Fibroblast of peridontal ligament (primary cell): ENCODE data around the gene VWA5A.

Source experiments
- DNase-seq: peaks from one replicate; pipeline ENCODE4 v3.0.0-alpha.2; 2010; ENCODE audit errors: extremely low read depth

VWA5A gene

GRCh38 chr11:124114942-124115781 is at the start of gene VWA5A:
TSS of gene VWA5A (plus strand) at chr11:124115450. CDS start at chr11:124117512, 2,062 bp downstream.
- peak; percentile 89 for DNase-seq

DNA sequence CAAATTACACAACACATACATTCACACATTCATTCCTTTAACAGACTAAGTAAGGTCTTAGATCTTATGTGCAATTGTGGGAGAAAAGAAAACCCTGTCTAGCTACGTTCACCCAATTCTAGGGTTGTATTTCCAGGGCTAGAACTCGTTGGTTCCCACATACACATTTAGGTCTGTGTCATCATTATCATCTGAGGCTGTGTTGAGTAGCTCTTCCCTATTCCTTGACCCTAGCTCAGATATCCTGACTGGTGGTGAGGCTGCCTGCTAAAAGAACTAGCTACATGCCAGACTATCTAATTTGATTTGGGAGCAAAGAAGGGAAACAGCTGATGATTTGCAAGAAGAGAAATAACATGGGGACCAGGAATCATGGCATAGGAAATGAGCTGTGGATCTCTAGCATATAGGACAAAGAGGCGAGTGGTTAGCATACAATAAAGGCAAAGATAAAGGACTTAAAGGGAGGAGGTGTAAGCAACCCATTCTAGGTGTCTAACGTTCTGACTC is 46.6 kb upstream of the VWA5A start:
- DNase-seq = no peak

- peak; percentile 56 for DNase-seq
Observed at GRCh38 chr11:124069429-124070401, 45.5 kb upstream of the VWA5A start.

DNA sequence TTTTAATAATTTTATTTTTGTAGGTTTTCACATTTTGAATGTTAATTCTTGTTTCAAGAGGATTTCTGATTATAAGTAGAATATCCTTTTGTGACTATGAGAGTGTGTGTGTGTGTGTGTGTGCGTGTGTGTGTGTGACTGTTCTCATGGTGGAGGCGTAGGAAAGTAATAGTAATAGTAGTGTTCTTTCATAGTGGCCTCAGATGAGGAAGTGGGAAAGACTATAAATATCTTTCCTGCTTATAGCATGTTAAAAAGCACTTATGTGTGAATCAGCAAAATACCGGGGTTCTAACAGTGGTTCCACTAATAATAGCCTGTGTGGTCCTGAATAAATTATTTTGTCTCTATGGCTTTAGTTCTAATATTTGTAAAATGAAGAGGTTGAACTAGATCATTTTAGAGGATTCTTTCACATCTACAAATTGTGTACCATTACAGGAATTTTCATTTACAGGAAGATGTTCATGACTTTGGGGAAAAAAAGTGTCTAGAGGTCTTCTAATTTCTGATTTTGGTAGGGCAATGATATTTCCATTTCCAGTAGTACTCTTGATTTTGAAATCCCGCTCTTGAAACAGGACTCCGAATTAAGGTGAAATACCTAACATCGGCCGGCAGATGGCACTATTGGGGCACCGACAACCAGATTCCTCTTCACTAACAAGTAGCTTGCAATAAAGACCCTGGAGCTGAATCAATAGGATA is 44.2 kb upstream of the VWA5A start:
- DNase-seq = peak; percentile 89

DNA sequence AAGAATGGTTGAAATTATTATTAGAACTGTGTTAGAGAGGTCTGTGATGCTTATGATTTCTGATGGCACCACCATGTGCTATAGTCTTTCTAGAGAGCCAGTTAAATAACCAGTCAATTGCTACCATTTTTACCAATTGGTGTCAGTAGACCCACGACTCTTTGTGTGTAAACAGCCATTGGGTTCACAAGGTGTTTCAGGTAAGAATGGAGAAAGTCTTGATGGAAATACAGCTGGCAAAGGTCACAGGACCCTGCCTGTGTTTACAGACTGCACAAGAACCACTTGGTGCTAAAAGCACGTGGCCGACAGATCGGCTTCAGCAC is 43.7 kb upstream of the VWA5A start:
- DNase-seq = no peak

DNA sequence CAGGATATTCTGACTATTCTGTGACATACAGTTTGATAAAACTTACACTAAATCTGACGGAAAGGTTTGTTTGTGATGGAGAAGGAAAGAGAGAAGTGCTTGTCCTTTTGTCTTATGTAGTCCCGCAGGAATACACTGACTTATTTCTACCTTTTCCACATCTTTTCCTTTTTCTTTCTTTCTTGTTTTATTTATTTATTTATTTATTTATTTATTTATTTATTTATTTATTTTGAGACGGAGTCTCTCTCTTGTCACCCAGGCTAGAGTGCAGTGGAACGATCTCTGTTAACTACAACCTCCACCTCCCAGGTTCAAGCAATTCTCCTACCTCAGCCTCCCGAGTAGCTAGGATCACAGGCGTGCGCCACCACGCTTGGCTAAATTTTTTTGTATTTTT is 43.1 kb upstream of the VWA5A start:
- DNase-seq = no peak

DNA sequence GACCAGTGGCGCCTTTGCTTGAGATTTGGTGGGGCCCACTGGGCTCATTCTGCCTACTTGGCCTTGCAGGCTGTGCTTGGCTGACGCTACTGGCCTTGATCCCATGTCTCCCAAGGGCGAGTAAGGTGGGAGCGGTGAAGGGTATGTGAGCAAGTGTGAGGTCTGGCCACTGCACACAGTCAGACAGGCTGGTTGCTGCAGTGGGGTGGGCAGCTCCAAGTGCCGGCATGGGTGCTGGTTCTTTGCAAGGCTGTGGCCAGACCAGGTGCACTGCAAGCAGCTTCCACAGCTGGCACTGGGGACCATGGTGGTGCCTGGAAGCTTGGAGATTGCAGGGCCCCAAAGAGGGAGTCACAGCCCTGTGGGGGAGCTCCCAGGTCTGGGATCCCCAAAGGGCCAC is 40.7 kb upstream of the VWA5A start:
- DNase-seq = no peak

DNA sequence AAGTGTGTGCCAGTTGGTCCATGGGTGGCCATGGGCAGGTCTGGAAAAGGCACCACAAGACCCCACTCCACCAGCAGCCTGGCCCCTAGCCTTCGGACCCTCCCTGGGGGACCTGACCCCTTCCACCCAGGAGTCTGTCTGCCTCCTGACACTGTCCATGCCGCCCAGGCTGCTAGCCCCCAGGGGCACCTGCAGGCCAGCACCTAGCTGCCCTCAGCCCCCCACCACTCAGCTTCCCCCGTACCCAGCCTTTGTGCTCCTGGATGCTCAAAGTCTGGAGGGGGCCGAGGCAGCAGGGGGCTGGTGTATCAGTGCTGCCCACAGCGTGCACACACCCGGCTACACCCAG is 39.8 kb upstream of the VWA5A start:
- no peak for DNase-seq

DNA sequence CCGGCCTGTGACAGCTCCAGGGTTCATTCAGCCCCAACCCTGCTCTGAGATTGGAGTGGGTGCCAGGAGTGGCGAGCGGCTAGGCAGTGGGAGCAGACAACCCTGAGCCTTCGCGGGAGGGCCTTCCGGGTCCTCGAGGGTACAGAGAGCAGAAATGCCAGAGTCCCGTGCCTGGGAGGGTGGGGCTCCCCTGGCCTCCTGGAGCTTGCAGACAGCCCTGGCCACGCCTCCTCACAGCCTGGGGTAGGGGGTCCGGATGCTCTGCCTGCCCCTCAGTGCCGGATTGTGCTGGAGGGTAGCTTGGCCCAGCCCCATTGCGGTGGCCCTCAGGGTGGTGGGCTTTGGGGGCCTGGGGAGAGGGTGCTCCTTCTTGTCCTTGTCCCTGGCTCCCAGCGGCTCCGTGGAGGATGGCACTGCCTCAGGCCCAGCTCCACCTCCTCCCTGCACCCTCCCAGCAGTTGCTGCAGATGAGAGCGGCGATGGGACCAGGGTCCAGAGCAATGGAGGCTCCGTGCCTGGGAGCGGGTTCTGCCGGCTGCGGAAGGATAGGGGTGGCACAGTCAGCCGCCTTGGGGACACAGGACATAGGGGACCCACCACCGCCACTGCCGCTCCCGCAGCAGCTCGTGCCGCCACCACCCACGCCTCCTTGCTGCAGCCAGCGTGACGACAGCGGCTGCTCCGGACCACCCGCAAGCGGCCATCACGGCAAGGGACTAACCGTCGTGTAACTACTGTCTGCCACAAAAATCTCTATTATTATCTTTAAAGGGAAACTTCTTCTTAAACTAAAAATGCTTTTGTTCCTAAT is 39.2 kb upstream of the VWA5A start:
- DNase-seq = no peak

GRCh38 chr11:124077266-124077665 is 38.0 kb upstream of the VWA5A start:
- no peak for DNase-seq

DNA sequence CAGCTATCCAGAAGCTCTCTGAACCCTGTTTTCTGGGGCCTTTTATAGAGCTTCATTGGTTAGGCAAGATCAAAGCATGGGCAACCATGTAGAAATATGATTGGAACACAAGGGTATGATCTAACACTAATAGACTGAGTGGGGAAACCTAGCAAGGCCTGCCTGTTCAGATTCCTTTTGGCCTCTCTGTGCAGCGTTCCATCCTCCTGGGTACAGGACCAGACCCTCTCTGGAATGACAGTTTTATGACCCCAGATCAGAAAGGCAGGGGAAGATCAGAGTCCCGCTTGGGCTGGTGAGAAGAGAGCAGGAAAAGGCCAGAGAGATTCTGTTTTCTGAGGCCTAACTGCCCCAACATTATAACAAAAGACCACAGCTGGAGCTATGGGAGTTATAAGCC is 36.7 kb upstream of the VWA5A start:
- DNase-seq = no peak

DNA sequence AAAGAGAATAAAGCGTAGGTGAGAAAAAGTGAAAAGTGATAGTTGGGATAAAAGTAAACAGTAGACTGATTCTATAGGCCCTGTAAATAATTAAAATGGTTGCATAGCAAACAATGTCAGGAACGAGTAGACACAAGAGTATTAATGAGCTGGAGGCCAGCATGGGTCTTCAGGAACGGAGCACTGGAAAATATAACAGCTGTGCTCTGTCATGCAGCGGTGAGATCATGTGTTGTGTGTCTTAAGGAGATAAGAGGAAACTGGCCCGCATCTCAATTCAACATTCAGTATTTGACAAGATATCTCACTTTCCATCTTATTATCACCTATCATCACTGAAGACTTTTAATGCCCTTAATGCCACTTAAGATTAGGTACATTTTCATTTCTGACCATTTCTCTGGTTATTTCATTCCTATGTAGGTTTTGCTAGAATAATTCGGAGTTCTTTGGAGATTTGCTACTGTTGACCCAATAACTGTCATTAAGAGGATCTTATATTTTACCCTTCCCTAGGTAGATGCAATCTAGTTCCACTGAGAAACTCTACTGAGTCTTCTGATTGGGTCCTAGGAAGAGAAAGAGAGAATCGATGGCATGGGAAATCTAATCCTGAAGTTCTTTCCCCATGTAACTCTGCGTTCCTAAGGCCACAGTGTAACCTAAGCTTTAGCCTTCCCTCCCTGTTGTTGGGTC is 35.5 kb upstream of the VWA5A start:
- DNase-seq = no peak

- DNase-seq = no peak
Observed at GRCh38 chr11:124080327-124081001, 34.8 kb upstream of the VWA5A start.

DNA sequence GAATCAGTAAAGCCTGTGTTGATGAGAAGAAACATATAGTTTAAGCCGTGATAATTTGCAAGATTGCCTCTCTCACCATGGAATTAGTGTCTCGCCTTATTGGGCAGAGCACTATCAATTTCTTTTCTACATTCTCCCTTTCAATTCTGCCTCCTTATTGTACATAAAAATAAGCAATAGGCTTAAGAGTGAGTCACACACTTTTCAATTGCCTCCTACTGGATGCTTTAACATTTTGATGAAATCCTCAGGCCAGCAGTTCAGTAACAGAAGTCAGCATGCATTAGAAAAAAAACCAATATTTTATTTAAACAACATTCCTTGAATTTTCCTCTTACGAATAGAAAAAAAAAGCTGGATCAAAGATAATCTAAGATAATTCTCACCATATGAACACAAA is 33.8 kb upstream of the VWA5A start:
- DNase-seq = peak; percentile 23

GRCh38 chr11:124082371-124082770 is 32.9 kb upstream of the VWA5A start:
- no peak for DNase-seq

- no peak for DNase-seq
Observed at GRCh38 chr11:124085583-124085982, 29.7 kb upstream of the VWA5A start.

DNA sequence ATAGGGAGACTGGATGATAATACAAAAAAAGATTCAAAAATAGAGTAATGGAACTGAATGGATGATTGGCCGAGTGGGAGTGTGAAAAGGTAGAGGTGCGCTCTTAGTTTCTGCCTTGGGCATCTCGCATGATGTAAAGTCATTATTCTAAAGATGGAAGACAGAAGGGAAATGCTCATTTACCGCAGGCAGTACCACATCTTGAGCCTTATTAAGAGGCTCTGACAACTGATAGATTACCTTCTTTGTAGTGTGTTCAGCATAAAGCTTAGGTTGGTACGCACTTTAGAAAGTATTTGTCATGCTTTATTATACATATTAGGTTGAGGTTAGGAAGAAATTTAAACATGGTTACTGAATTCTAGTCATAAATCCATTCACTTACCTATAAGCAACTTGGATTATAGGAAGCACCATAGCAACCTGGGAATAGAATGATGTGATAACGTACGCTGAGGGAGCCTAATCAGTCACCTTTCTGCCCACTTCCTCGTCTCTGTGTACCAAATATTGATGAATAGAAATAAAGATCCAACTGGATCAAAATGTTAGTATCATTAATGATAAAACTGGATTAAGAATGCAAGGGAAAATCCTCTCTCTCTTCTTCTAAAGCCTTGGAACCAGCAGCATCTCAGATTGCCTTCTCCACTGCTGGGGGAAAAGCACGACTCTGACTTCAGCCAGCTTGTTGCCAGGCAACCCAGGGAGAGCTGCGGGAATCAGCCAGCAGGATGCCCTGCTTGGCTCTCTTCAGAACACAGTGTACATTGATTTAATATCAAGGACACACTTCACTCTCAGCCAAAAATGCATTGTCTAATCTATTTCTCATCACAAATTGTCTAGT is 29.0 kb upstream of the VWA5A start:
- DNase-seq = no peak

GRCh38 chr11:124090996-124091395 is 24.3 kb upstream of the VWA5A start:
- DNase-seq = no peak

GRCh38 chr11:124093330-124093729 is 21.9 kb upstream of the VWA5A start:
- DNase-seq = no peak
